HG03460 (cell line): ENCODE data around the gene RBM44.

Experiments
- ATAC-seq: cut with Tn5 transposase; IDR thresholded peaks from one replicate; pipeline ENCODE4 v1.9.1; 2021; ENCODE audit not compliant: unreplicated experiment

RBM44 gene

GRCh38 chr2:237884681-237885080 lies 86.1 kb downstream of the RBM44 start:
- ATAC-seq, result no peak

- no peak for ATAC-seq
Measured at GRCh38 chr2:237885111-237885930, 86.7 kb downstream of the RBM44 start.

- ATAC-seq, result no peak
Measured at GRCh38 chr2:237885931-237886684, 87.5 kb downstream of the RBM44 start.

GRCh38 chr2:237886685-237887481 lies 88.3 kb downstream of the RBM44 start:
- no peak for ATAC-seq

- ATAC-seq, result no peak
Measured at GRCh38 chr2:237888389-237888788, 89.8 kb downstream of the RBM44 start.

GRCh38 chr2:237889016-237889415 lies 90.4 kb downstream of the RBM44 start:
- ATAC-seq, result no peak

GRCh38 chr2:237889811-237890210 lies 91.2 kb downstream of the RBM44 start:
- no peak for ATAC-seq
